Activated T-helper 1 cell treated with anti-CD3 and anti-CD28 coated beads, Interleukin-12 subunit alpha, Interleukin-12 subunit beta, Interleukin-2, Interleukin-4 antibody, amounts not matched to agents 30 ng/mL and 10 ng/mL and 1 ng/mL, durations not matched to agents 14 hours and 24 hours and 36 hours (primary cell): Measurements from ENCODE around the gene GAL3ST2. TPM values are rescaled to one million over a fixed set of nuclear protein-coding genes. Genes with fewer than 3 reads are reported as not detected.
"Not testable (repeated sequence)": the region's sequence is repeated elsewhere in the genome, so short reads cannot be mapped to it uniquely, and the experiment has no call there.

Source experiments
- DNase-seq: peaks from one replicate; pipeline ENCODE4 v3.0.0; 2021; ENCODE audit warnings: low spot score
- H3K27ac Mint-ChIP-seq: one replicate; pipeline ENCODE4 v1.8.0; 2021; ENCODE audit warnings: mild to moderate bottlenecking, mixed read lengths
- H3K27me3 Mint-ChIP-seq: one replicate; pipeline ENCODE4 v1.8.0; 2022; ENCODE audit warnings: mild to moderate bottlenecking, moderate library complexity, mixed read lengths; ENCODE audit not compliant: insufficient read depth
- H3K36me3 Mint-ChIP-seq: one replicate; pipeline ENCODE4 v1.8.0; 2021; ENCODE audit warnings: low read depth, mixed read lengths
- H3K4me1 Mint-ChIP-seq: one replicate; pipeline ENCODE4 v1.8.0; 2021; ENCODE audit warnings: low read depth, mixed read lengths
- H3K4me3 Mint-ChIP-seq: one replicate; pipeline ENCODE4 v1.8.0; 2021; ENCODE audit warnings: mild to moderate bottlenecking, moderate library complexity, mixed read lengths
- H3K9me3 Mint-ChIP-seq: one replicate; pipeline ENCODE4 v1.8.0; 2021; ENCODE audit warnings: mixed read lengths
- intact Hi-C: fragments of 100-400 bp; cut with micrococcal nuclease; formaldehyde crosslinking; loops from one replicate; pipeline ENCODE4 v1.15.1; 2024
- total RNA-seq: library from RNA; stranded (reverse); gene quantifications from 2 replicates; pipeline ENCODE4 v1.2.3, GENCODE V29; 2022

The GAL3ST2 gene
- total RNA-seq, 1 donor from 2014 or later: 0.60 TPM

DNA sequence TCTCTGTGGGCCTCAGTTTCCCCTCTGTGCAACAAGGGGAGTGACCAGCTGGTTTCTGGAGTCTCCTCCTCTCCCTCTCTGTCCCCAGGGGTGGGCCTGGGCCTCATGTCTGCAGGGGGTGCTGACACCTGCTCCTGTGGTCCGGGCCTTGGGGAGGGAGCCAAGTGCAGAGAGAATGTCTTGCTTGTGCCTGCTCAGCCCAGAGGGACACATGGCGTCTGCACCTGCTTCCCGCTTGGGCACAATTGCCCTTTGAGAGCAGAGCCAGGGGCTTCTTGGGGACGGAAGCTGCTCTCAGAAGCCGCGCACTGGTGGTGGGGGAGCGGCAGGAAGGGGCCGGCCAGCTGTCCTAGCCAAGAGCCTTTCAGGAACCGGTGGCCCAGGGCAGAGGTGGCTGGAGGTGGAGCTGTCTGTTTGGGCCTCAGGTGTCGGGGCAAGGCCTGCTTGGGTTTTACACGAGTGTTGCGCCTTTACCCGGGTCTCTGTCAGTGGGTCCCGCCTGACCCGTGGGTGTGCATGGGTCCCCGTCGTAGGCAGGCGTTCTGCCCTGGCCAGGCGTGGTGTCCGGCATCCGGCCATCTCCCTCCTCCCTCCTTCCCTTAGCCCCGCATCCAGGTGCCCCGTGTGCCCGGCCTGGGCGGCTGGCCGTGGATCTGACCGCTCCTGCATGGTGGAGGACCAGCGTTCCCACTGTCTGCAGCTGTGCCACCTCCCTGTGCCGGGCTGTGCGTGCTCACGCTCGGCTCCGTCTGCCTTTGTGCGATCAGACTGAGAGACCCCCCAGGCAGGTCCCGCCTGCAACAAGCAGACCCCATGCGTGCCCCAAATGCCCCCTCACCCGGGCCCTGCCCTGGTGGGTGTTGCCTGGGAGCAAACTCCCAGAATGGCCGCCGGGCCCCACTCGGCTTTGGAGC, 36.4 kb downstream of the GAL3ST2 start:
- Mint-ChIP-seq H3K4me3 (no peak overlapping the region), H3K9me3 (no peaks in the 10 kb centered on the region), H3K27me3 (peaks cover 5% of the 10 kb centered on the region), H3K36me3 (no peaks in the 10 kb centered on the region), H3K27ac (no peak overlapping the region), H3K4me1 (peaks cover 7% of the 10 kb centered on the region)
- intact Hi-C loops: no loop called here
- no peak for DNase-seq

DNA sequence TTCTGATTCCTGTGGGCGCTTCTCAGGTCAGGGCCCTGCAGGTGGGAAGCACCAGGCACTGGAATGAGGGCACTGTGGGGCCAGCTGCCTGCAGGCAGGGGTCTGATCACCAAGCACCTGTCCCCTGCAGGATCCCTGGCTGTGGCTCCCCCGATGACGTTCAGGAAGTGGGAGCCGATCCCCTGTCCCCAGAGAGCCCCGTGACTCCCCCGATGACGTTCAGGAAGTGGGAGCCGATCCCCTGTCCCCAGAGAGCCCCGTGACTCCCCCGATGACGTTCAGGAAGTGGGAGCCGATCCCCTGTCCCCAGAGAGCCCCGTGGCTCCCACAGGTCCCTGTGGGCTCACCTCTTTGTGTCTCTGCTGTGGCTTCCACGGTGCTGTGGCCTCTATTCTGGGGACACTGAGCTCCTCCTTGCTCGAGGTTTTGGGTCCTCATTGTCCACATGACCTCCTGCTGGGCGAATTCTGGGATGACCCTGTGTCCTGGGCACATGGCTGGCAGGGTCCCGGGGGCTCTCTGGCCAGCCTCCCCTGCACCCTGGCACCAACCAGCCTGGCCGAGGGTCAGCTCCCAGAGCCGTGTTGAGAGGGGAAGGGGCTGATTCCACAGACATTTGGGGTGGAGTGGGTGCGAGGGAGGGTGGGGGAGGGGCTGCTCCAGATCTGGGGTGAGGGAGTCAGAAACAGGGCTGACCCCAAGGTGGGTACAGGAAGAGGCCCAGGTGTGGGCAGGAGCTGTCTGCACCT, 37.2 kb downstream of the GAL3ST2 start:
- Mint-ChIP-seq H3K9me3 (no peaks in the 10 kb centered on the region), H3K27ac (no peak overlapping the region), H3K4me3 (no peak overlapping the region), H3K36me3 (no peaks in the 10 kb centered on the region), H3K4me1 (peaks cover 7% of the 10 kb centered on the region), H3K27me3 (no peaks in the 10 kb centered on the region)
- intact Hi-C loops: no loop called here
- DNase-seq: no peak

DNA sequence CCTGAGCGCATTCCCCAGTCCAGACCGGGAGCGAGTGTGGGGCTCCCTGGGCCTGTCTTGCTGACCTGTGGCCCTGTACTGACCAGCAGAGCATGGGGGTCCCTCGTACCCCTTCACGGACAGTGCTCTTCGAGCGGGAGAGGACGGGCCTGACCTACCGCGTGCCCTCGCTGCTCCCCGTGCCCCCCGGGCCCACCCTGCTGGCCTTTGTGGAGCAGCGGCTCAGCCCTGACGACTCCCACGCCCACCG, 37.7 kb downstream of the GAL3ST2 start:
- H3K4me3 Mint-ChIP-seq: no peak overlapping the region
- H3K36me3 Mint-ChIP-seq: no peaks in the 10 kb centered on the region
- DNase-seq: no peak
- H3K27ac Mint-ChIP-seq: no peak overlapping the region
- H3K27me3 Mint-ChIP-seq: no peaks in the 10 kb centered on the region
- peaks cover 7% of the 10 kb centered on the region for H3K4me1 Mint-ChIP-seq
- H3K9me3 Mint-ChIP-seq: no peaks in the 10 kb centered on the region
- intact Hi-C loops: no loop called here

DNA sequence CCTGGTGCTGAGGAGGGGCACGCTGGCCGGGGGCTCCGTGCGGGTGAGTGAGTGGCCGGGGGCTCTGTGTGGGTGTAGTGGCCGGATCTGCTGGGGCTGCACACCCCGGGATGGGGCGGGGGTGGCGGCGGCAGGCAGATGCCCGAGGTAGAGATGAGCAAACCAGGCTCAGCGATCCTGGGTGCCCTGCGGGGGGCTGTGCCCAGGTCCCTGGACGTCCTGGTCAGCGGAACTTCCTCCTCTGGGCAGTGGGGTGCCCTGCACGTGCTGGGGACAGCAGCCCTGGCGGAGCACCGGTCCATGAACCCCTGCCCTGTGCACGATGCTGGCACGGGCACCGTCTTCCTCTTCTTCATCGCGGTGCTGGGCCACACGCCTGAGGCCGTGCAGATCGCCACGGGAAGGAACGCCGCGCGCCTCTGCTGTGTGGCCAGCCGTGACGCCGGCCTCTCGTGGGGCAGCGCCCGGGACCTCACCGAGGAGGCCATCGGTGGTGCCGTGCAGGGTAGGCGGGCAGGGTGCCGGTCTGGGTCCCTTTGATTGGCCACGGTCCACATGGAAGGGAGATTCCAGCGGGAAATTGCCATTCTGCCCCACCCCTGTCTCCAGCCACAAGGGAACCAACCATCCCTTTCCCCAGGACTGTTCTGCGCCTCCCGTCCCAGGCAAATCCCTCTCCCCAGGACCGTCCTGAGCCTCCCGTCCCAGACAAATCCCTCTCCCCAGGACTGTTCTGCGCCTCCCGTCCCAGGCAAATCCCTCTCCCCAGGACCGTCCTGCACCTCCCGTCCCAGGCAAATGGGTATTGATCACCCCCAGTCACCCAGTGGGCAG, 38.2 kb downstream of the GAL3ST2 start:
- Mint-ChIP-seq H3K4me1 (peaks cover 7% of the 10 kb centered on the region), H3K36me3 (no peaks in the 10 kb centered on the region), H3K27ac (no peak overlapping the region), H3K4me3 (no peak overlapping the region), H3K9me3 (no peaks in the 10 kb centered on the region), H3K27me3 (no peaks in the 10 kb centered on the region)
- DNase-seq: no peak
- intact Hi-C loops: no loop called here

DNA sequence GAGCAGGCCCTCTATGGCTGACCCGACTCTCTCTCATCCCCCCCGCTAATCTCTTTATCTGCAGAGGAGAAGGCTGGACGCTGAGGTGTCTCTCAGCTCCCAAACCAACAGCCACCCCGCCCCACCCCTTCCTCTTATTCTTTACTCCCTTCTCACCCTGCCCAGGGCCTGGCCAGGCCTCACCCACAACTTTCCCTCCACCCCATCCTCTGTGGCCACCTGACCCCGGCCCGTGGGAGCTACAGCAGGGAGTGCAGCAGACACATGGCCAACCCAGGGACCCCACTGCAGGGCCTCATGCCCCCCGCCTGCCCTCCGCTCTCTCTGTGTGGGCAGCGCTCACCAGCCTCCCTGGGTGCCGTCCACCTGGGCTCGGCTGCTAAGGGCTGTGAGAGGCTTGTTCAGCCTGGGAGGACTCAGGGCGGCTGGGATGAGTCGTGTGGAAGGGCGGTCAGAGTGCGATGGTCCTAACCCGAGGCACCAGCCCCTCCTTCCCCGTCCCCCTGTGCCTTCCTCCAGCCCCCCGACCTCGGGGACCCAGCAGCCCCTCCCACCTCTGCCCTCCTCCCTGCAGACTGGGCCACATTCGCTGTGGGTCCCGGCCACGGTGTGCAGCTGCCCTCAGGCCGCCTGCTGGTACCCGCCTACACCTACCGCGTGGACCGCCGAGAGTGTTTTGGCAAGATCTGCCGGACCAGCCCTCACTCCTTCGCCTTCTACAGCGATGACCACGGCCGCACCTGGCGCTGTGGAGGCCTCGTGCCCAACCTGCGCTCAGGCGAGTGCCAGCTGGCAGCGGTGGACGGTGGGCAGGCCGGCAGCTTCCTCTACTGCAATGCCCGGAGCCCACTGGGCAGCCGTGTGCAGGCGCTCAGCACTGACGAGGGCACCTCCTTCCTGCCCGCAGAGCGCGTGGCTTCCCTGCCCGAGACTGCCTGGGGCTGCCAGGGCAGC, 39.1 kb downstream of the GAL3ST2 start:
- Mint-ChIP-seq H3K27ac (no peak overlapping the region), H3K4me1 (peaks cover 7% of the 10 kb centered on the region), H3K4me3 (no peak overlapping the region), H3K9me3 (no peaks in the 10 kb centered on the region), H3K36me3 (no peaks in the 10 kb centered on the region), H3K27me3 (no peaks in the 10 kb centered on the region)
- DNase-seq: no peak
- intact Hi-C loops: no loop called here

DNA sequence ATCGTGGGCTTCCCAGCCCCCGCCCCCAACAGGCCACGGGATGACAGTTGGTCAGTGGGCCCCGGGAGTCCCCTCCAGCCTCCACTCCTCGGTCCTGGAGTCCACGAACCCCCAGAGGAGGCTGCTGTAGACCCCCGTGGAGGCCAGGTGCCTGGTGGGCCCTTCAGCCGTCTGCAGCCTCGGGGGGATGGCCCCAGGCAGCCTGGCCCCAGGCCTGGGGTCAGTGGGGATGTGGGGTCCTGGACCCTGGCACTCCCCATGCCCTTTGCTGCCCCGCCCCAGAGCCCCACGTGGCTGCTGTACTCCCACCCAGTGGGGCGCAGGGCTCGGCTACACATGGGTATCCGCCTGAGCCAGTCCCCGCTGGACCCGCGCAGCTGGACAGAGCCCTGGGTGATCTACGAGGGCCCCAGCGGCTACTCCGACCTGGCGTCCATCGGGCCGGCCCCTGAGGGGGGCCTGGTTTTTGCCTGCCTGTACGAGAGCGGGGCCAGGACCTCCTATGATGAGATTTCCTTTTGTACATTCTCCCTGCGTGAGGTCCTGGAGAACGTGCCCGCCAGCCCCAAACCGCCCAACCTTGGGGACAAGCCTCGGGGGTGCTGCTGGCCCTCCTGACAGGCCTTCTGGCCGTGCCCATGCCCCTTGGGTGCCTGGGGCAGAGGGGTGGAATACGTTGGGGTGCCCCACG, 40.0 kb downstream of the GAL3ST2 start:
- Mint-ChIP-seq H3K27ac (no peak overlapping the region), H3K27me3 (no peaks in the 10 kb centered on the region), H3K9me3 (no peaks in the 10 kb centered on the region), H3K4me1 (peaks cover 7% of the 10 kb centered on the region), H3K4me3 (no peak overlapping the region), H3K36me3 (no peaks in the 10 kb centered on the region)
- DNase-seq: no peak
- intact Hi-C loops: no loop called here

DNA sequence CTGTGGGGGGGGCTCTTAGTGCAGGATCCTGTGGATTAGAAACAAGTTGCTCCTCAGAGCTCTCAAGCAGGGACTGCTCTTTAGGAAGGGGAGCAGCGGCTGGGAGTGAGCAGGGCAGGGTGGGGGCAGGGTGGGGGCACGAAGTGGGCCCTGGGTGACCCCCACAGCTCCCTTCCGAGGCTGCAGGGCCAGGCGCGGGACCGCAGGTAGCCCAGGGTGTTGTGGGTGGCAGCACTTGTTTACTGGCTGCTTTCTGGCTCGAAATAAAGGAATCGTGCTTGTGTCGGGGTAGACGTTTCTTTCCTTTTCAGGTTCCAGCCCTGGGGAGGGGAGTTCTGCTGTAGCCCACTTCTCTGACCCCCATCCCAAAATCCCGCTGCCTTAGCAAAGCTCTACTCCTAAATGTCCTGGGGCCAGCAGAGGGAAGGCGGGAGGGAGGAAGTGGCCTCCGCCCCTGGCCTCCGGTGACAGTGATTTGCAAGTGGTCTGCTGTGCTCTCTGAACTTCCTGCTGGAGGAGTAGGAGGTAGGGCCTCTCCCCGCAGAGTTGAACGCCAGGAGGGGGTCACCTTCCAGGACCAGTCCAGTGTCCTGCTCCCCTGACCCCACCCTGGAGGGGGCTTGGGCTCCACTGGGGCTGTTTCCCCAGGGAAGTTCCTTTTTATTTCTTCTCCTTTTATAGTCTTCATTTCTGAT, 40.7 kb downstream of the GAL3ST2 start:
- DNase-seq: no peak
- no peak overlapping the region for H3K4me3 Mint-ChIP-seq
- H3K27ac Mint-ChIP-seq: no peak overlapping the region

DNA sequence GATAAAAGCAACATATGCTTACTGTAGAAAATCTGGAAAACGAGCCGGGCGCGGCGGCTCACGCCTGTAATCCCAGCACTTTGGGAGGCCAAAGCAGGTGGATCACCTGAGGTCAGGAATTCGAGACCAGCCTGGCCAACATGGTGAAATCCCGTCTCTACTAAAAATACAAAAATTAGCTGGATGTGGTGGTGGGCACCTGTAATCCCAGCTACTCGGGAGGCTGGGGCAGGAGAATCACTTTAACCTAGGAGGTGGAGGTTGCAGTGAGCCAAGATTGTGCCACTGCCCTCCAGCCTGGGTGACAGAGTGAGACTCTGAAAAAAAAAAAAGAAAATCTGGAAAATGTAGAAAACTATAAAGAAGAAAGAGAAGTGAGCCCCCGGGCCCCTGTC, 41.2 kb downstream of the GAL3ST2 start:
- DNase-seq, H3K27me3 Mint-ChIP-seq, H3K4me3 Mint-ChIP-seq, H3K4me1 Mint-ChIP-seq, H3K9me3 Mint-ChIP-seq, H3K36me3 Mint-ChIP-seq, intact Hi-C loops, H3K27ac Mint-ChIP-seq: not testable (repeated sequence)

More for the DNA sequence above, 40.7 kb downstream of the GAL3ST2 start:
- intact Hi-C loops: no loop called here
- Mint-ChIP-seq H3K27me3 (no peaks in the 10 kb centered on the region), H3K9me3 (no peaks in the 10 kb centered on the region), H3K36me3 (no peaks in the 10 kb centered on the region), H3K4me1 (peaks cover 7% of the 10 kb centered on the region)

DNA sequence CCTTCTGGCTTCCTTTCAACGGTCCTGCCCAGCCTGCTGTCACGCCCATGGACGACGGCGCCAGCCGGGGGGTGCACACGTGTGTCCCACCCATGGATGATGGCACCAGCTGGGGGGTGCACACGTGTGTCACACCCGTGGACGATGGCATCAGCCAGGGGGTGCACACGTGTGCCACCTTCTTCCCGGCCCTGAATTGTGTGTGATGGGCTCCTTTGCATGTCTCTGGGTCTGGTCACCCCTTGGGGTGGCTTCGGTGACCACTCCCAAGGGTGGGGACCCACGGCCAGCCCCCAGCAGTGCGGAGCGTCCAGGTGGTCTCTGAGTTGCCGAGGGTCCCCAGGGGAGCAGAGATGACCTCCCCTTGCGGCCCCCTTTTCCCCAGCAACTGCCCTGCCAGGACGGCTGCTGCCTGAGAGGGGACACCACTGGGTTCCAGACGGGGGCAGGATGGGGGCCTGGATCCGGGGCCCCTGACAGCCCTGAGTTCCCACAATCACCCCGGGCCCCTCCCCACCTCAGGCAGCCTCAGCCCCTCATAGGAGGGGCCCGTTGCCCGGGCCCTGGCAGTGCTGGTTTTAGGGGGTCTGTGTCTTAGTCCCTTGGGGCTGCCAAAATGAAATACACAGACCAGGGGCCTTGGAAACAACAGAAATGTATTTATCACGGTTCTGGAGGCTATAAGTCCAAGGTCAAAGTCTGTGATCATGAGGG, 41.8 kb downstream of the GAL3ST2 start:
- Mint-ChIP-seq H3K36me3 (no peaks in the 10 kb centered on the region), H3K4me3 (no peak overlapping the region), H3K4me1 (peaks cover 7% of the 10 kb centered on the region), H3K9me3 (peaks cover 9% of the 10 kb centered on the region), H3K27me3 (peaks cover 4% of the 10 kb centered on the region), H3K27ac (no peak overlapping the region)
- DNase-seq: no peak
- intact Hi-C loops: no loop called here

DNA sequence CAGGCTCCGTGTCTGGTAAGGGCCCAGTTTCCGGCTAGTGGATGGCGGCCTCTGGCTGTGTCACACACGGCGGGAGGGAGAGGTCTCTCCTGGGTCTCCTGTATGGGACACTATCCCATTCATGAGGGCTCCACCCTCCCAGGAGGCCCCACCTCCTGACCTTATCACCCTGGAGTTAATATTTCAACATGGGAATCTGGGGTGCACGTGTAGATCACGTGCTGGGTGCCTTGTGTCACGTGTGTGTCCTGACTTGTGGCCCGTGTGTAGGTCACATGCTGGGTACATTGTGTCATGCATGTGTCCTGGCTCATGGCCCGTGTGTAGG, 42.3 kb downstream of the GAL3ST2 start:
- no peaks in the 10 kb centered on the region for H3K36me3 Mint-ChIP-seq
- peaks cover 4% of the 10 kb centered on the region for H3K27me3 Mint-ChIP-seq
- H3K27ac Mint-ChIP-seq: no peak overlapping the region
- no peak overlapping the region for H3K4me3 Mint-ChIP-seq
- no peak for DNase-seq
- intact Hi-C loops: no loop called here
- H3K9me3 Mint-ChIP-seq: peaks cover 13% of the 10 kb centered on the region
- peaks cover 7% of the 10 kb centered on the region for H3K4me1 Mint-ChIP-seq

DNA sequence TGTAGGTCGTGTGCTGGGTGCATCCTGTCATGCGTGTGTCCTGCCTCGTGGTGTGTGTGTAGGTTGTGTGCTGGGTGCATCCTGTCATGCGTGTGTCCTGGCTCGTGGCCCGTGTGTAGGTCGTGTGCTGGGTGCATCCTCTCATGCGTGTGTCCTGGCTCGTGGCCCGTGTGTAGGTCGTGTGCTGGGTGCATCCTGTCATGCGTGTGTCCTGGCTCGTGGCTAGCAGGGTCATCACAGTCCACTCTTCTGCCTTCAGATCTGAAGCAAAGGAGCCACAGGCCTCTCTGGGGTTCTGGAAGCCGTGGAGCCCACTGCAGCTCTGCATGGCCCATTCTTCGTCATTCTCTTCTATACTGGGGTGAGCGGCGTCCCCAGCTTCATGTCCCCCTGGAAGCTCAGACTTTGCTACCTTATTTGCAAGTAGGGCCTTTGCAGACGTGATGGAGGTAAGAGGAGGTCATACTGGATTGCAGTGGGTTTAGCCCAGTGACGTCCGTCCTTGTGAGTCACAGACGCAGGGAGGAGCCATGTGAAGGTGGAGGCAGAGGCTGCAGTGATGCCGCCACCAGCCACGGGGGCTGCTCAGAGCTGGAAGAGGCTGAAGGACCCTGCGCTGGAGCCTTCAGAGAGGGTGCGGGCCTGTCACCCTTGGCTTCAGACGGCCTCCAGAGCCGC, 43.5 kb downstream of the GAL3ST2 start:
- DNase-seq, H3K27me3 Mint-ChIP-seq, intact Hi-C loops, H3K4me3 Mint-ChIP-seq, H3K27ac Mint-ChIP-seq, H3K36me3 Mint-ChIP-seq, H3K4me1 Mint-ChIP-seq: not testable (repeated sequence)
- peaks cover 13% of the 10 kb centered on the region for H3K9me3 Mint-ChIP-seq
